ENCODE data around the gene PRMT5. TPM values are rescaled to one million over a fixed set of nuclear protein-coding genes. Genes with fewer than 3 reads are reported as not detected.
A peak's percentile ranks its signal among the peaks of the same experiment; 100 is the strongest.
"Not testable (repeated sequence)": the region's sequence is repeated elsewhere in the genome, so short reads cannot be mapped to it uniquely, and the experiment has no call there.

The PRMT5 gene
- total and polyA plus RNA-seq, 2 donors: 39.8 to 49.3 TPM

GRCh38 chr14:22920697-22921096, 8.5 kb downstream of the PRMT5 start:
- no peak overlapping the region for H3K27ac ChIP-seq (ENCODE audit: low read depth)
- H3K4me1 ChIP-seq (ENCODE audit: insufficient read depth): no peaks in the 10 kb centered on the region
- no peak for DNase-seq (ENCODE audit: extremely low spot score)
- H3K4me3 ChIP-seq (ENCODE audit: low read depth, low read length): no peak overlapping the region
- 88% methylated on average over 6 of the region's 6 CpGs for WGBS
- peaks cover 3% of the 10 kb centered on the region for H3K36me3 ChIP-seq (ENCODE audit: insufficient read depth)

GRCh38 chr14:22919601-22919921, 9.6 kb downstream of the PRMT5 start:
- H3K27ac ChIP-seq (ENCODE audit: low read depth): peak overlapping the region; percentile 79
- no peak for DNase-seq (ENCODE audit: extremely low spot score)
- 7% methylated on average over 10 of the region's 10 CpGs for WGBS
- H3K36me3 ChIP-seq (ENCODE audit: insufficient read depth): peaks cover 3% of the 10 kb centered on the region
- no peaks in the 10 kb centered on the region for H3K4me1 ChIP-seq (ENCODE audit: insufficient read depth)
- no peak overlapping the region for H3K4me3 ChIP-seq (ENCODE audit: low read depth, low read length)

GRCh38 chr14:22918804-22919600, 10.2 kb downstream of the PRMT5 start, which contains the start of gene RBM23:
Gene RBM23, minus strand, starts transcription at chr14:22919149.
- Histone ChIP-seq H3K36me3 (ENCODE audit: insufficient read depth) (peaks cover 3% of the 10 kb centered on the region), H3K27ac (ENCODE audit: low read depth) (peak within 1 kb of the TSS; percentile 93), H3K4me1 (ENCODE audit: insufficient read depth) (no peaks in the 10 kb centered on the region), H3K4me3 (ENCODE audit: low read depth, low read length) (peak within 1 kb of the TSS; percentile 57)
- peak; percentile 100 for DNase-seq (ENCODE audit: extremely low spot score)
- WGBS: under 1% methylated on average over 46 of the region's 46 CpGs

GRCh38 chr14:22915886-22916521, 13.2 kb downstream of the PRMT5 start:
- 87% methylated on average over 8 of the region's 8 CpGs for WGBS
- no peak overlapping the region for H3K27ac ChIP-seq (ENCODE audit: low read depth)
- DNase-seq (ENCODE audit: extremely low spot score): no peak
- no peaks in the 10 kb centered on the region for H3K4me1 ChIP-seq (ENCODE audit: insufficient read depth)
- no peak overlapping the region for H3K4me3 ChIP-seq (ENCODE audit: low read depth, low read length)
- peaks cover 3% of the 10 kb centered on the region for H3K36me3 ChIP-seq (ENCODE audit: insufficient read depth)

GRCh38 chr14:22914836-22915235, 14.3 kb downstream of the PRMT5 start:
- H3K27ac ChIP-seq (ENCODE audit: low read depth); H3K36me3 ChIP-seq (ENCODE audit: insufficient read depth); H3K4me1 ChIP-seq (ENCODE audit: insufficient read depth); H3K4me3 ChIP-seq (ENCODE audit: low read depth, low read length); DNase-seq (ENCODE audit: extremely low spot score): not testable (repeated sequence)
- 94% methylated on average over 4 of the region's 4 CpGs for WGBS

GRCh38 chr14:22910916-22911315, 18.3 kb downstream of the PRMT5 start:
- Histone ChIP-seq H3K27ac (ENCODE audit: low read depth) (no peak overlapping the region), H3K4me1 (ENCODE audit: insufficient read depth) (no peaks in the 10 kb centered on the region), H3K36me3 (ENCODE audit: insufficient read depth) (peaks cover 3% of the 10 kb centered on the region), H3K4me3 (ENCODE audit: low read depth, low read length) (no peak overlapping the region)
- WGBS: 91% methylated on average over 5 of the region's 5 CpGs
- DNase-seq (ENCODE audit: extremely low spot score): no peak

GRCh38 chr14:22908601-22909000, 20.6 kb downstream of the PRMT5 start:
- 87% methylated on average over 8 of the region's 8 CpGs for WGBS
- Histone ChIP-seq H3K4me3 (ENCODE audit: low read depth, low read length) (no peak overlapping the region), H3K36me3 (ENCODE audit: insufficient read depth) (peaks cover 8% of the 10 kb centered on the region), H3K4me1 (ENCODE audit: insufficient read depth) (no peaks in the 10 kb centered on the region), H3K27ac (ENCODE audit: low read depth) (no peak overlapping the region)
- no peak for DNase-seq (ENCODE audit: extremely low spot score)

GRCh38 chr14:22907429-22907828, 21.7 kb downstream of the PRMT5 start:
- no peaks in the 10 kb centered on the region for H3K4me1 ChIP-seq (ENCODE audit: insufficient read depth)
- H3K36me3 ChIP-seq (ENCODE audit: insufficient read depth): peaks cover 12% of the 10 kb centered on the region
- WGBS: 93% methylated on average over 3 of the region's 3 CpGs
- no peak overlapping the region for H3K27ac ChIP-seq (ENCODE audit: low read depth)
- H3K4me3 ChIP-seq (ENCODE audit: low read depth, low read length): no peak overlapping the region
- no peak for DNase-seq (ENCODE audit: extremely low spot score)

- no peak overlapping the region for H3K27ac ChIP-seq (ENCODE audit: low read depth)
- peaks cover 12% of the 10 kb centered on the region for H3K36me3 ChIP-seq (ENCODE audit: insufficient read depth)
- no peaks in the 10 kb centered on the region for H3K4me1 ChIP-seq (ENCODE audit: insufficient read depth)
- 96% methylated on average over 20 of the region's 20 CpGs for WGBS
- no peak overlapping the region for H3K4me3 ChIP-seq (ENCODE audit: low read depth, low read length)
- DNase-seq (ENCODE audit: extremely low spot score): no peak
Measured at GRCh38 chr14:22906073-22906472, 23.1 kb downstream of the PRMT5 start.

GRCh38 chr14:22905627-22906026, 23.5 kb downstream of the PRMT5 start:
- H3K36me3 ChIP-seq (ENCODE audit: insufficient read depth): peaks cover 10% of the 10 kb centered on the region
- no peak overlapping the region for H3K4me3 ChIP-seq (ENCODE audit: low read depth, low read length)
- 95% methylated on average over 4 of the region's 4 CpGs for WGBS
- H3K27ac ChIP-seq (ENCODE audit: low read depth): no peak overlapping the region
- H3K4me1 ChIP-seq (ENCODE audit: insufficient read depth): no peaks in the 10 kb centered on the region
- DNase-seq (ENCODE audit: extremely low spot score): no peak

- Histone ChIP-seq H3K27ac (ENCODE audit: low read depth) (no peak overlapping the region), H3K4me3 (ENCODE audit: low read depth, low read length) (no peak overlapping the region), H3K36me3 (ENCODE audit: insufficient read depth) (peaks cover 10% of the 10 kb centered on the region), H3K4me1 (ENCODE audit: insufficient read depth) (no peaks in the 10 kb centered on the region)
- 88% methylated on average over 2 of the region's 2 CpGs for WGBS
- no peak for DNase-seq (ENCODE audit: extremely low spot score)
Measured at GRCh38 chr14:22903742-22904087, 25.5 kb downstream of the PRMT5 start.

- H3K4me3 ChIP-seq (ENCODE audit: low read depth, low read length): no peak overlapping the region
- H3K36me3 ChIP-seq (ENCODE audit: insufficient read depth): peaks cover 9% of the 10 kb centered on the region
- 90% methylated on average over 7 of the region's 7 CpGs for WGBS
- H3K4me1 ChIP-seq (ENCODE audit: insufficient read depth): no peaks in the 10 kb centered on the region
- H3K27ac ChIP-seq (ENCODE audit: low read depth): no peak overlapping the region
- DNase-seq (ENCODE audit: extremely low spot score): no peak
Measured at GRCh38 chr14:22901799-22902198, 27.4 kb downstream of the PRMT5 start.

GRCh38 chr14:22900081-22900799, 28.9 kb downstream of the PRMT5 start:
- Histone ChIP-seq H3K4me1 (ENCODE audit: insufficient read depth) (no peaks in the 10 kb centered on the region), H3K4me3 (ENCODE audit: low read depth, low read length) (no peak overlapping the region), H3K36me3 (ENCODE audit: insufficient read depth) (peaks cover 9% of the 10 kb centered on the region), H3K27ac (ENCODE audit: low read depth) (no peak overlapping the region)
- DNase-seq (ENCODE audit: extremely low spot score): no peak
- 27% methylated on average over 3 of the region's 3 CpGs for WGBS
